ENCODE results near the gene MAP4K2. TPM values are rescaled to one million over a fixed set of nuclear protein-coding genes. Genes with fewer than 3 reads are reported as not detected.
A peak's percentile ranks its signal among the peaks of the same experiment; 100 is the strongest.

MAP4K2 gene
- total and polyA plus RNA-seq, 12 donors: 4.6 to 19.9 (median 8.4) TPM

- no peak for TF ChIP-seq CTCF (IDR thresholded peaks at IDR 0.05)
- Histone ChIP-seq H3K27me3 (no peaks in the 10 kb centered on the region), H3K36me3 (peaks cover 0 to 45% (median 10%) of the 10 kb centered on the region in 9 donors), H3K27ac (no peak overlapping the region), H3K4me1 (peaks cover 0 to 16% (median 0%) of the 10 kb centered on the region in 9 donors), H3K9me3 (no peaks in the 10 kb centered on the region), H3K4me3 (no peak overlapping the region)
- DNase-seq: no peak
- ATAC-seq: no peak
- WGBS, 2 donors: 95 to 96% methylated on average over 9 of the region's 9 CpGs
- intact Hi-C loops (cut with DNase I): no loop called here
These were observed 51.4 kb downstream of the MAP4K2 start for GRCh38 chr11:64751580-64751979.

- Histone ChIP-seq H3K27me3 (no peaks in the 10 kb centered on the region), H3K27ac (no peak overlapping the region), H3K4me3 (no peak overlapping the region), H3K36me3 (peaks cover 0 to 45% (median 10%) of the 10 kb centered on the region in 9 donors), H3K4me1 (peaks cover 0 to 15% (median 2%) of the 10 kb centered on the region in 9 donors), H3K9me3 (no peaks in the 10 kb centered on the region)
- WGBS, 2 donors: 91 to 95% methylated on average over 9 of the region's 9 CpGs
- TF ChIP-seq CTCF (IDR thresholded peaks at IDR 0.05): no peak
- no peak for DNase-seq
- no peak for ATAC-seq
- intact Hi-C loops (cut with DNase I): no loop called here
These were observed 51.9 kb downstream of the MAP4K2 start for GRCh38 chr11:64751136-64751535.

- no peak overlapping the region for H3K27ac ChIP-seq
- no peak for TF ChIP-seq CTCF (IDR thresholded peaks at IDR 0.05)
- peaks cover 0 to 16% (median 9%) of the 10 kb centered on the region in 9 donors for H3K4me1 ChIP-seq
- no peaks in the 10 kb centered on the region for H3K27me3 ChIP-seq
- DNase-seq: no peak
- ATAC-seq: no peak
- no peaks in the 10 kb centered on the region for H3K9me3 ChIP-seq
- intact Hi-C loops (cut with DNase I): no loop called here
- WGBS, 2 donors: 94% methylated on average over 13 of the region's 13 CpGs
- H3K4me3 ChIP-seq: no peak overlapping the region
- H3K36me3 ChIP-seq: peaks cover 0 to 45% (median 10%) of the 10 kb centered on the region in 9 donors
These were observed 52.5 kb downstream of the MAP4K2 start for GRCh38 chr11:64750361-64751054.

- DNase-seq (no peak), ATAC-seq (no peak)
- peaks cover 12 to 28% (median 27%) of the 10 kb centered on the region in 9 donors for H3K4me1 ChIP-seq
- no peak for TF ChIP-seq CTCF (IDR thresholded peaks at IDR 0.05)
- peaks cover 0 to 36% (median 10%) of the 10 kb centered on the region in 9 donors for H3K36me3 ChIP-seq
- no peak overlapping the region for H3K4me3 ChIP-seq
- H3K27ac ChIP-seq: peak overlapping the region in 1 of 10 donors; percentile 36
- no peaks in the 10 kb centered on the region for H3K9me3 ChIP-seq
- intact Hi-C loops (cut with DNase I): no loop called here
- 81 to 83% methylated on average over 14 to 15 of the region's 15 CpGs for WGBS, 2 donors
- H3K27me3 ChIP-seq: no peaks in the 10 kb centered on the region
These were observed 54.9 kb downstream of the MAP4K2 start for GRCh38 chr11:64747961-64748665.

All from heart right ventricle (tissue), 16 donors.